Measurements from ENCODE around the gene PLA2G4E. TPM values are rescaled to one million over a fixed set of nuclear protein-coding genes. Genes with fewer than 3 reads are reported as not detected.

PLA2G4E gene
- polyA plus RNA-seq, 1 donor (not counting 4 experiments of a cell fraction or from before 2014, with no cell fraction given), result 3.5 TPM

GRCh38 chr15:41961001-41961518 is 59.8 kb downstream of the PLA2G4E start:
- Histone ChIP-seq H3K4me2 (ENCODE audit: control insufficient read depth, extremely low read depth, insufficient read depth, low read depth, low read length) (no peak overlapping the region), H3K4me1 (ENCODE audit: control insufficient read depth, extremely low read depth, insufficient read depth, low read length) (peaks cover 3% of the 10 kb centered on the region), H3K36me3 (ENCODE audit: control insufficient read depth in 2 of 2, extremely low read depth in 1 of 2, insufficient read depth in 2 of 2, low read length in 2 of 2) (peaks cover 0 to 13% of the 10 kb centered on the region in 2 experiments), H3K4me3 (ENCODE audit: control insufficient read depth in 2 of 3, extremely low read depth in 1 of 3, insufficient read depth in 2 of 3, low read depth in 1 of 3, low read length in 3 of 3) (no peak overlapping the region), H3K9me3 (ENCODE audit: control insufficient read depth, low read depth, low read length) (no peaks in the 10 kb centered on the region), H3K9ac (ENCODE audit: control insufficient read depth, extremely low read depth, insufficient read depth, low read length) (no peak overlapping the region), H4K20me1 (ENCODE audit: control insufficient read depth, extremely low read depth, insufficient read depth, low read length) (peaks cover 7% of the 10 kb centered on the region), H3K79me2 (ENCODE audit: control insufficient read depth, insufficient read depth, low read length) (peaks cover 86% of the 10 kb centered on the region), H3K27me3 (ENCODE audit: control insufficient read depth, extremely low read depth, insufficient read depth, low read length) (no peaks in the 10 kb centered on the region), H3K27ac (ENCODE audit: control insufficient read depth, insufficient read depth, low read length) (no peak overlapping the region), H2AFZ (ENCODE audit: control insufficient read depth, low read length) (no peak overlapping the region), H3K9me1 (ENCODE audit: control insufficient read depth, extremely low read depth, insufficient read depth, low read length) (no peaks in the 10 kb centered on the region)
- dilution Hi-C loops (cut with MboI; ENCODE audit: extremely low pct_ligation_motif_present, low sequenced_read_pairs), result no loop called here
- TF ChIP-seq EZH2 (IDR thresholded peaks at IDR 0.05; ENCODE audit: low read length), result no peak
- TF ChIP-seq CTCF (optimal IDR thresholded peaks at IDR 0.05 in 1 of 3, IDR thresholded peaks at IDR 0.05 in 1 of 3, conservative IDR thresholded peaks at IDR 0.05 in 1 of 3; ENCODE audit: extremely low read depth in 1 of 3, insufficient read depth in 2 of 3, low read length in 3 of 3), result no peak
- FAIRE-seq, result no peak
- DNase-seq (ENCODE audit: low read depth, low spot score), result no peak

- FAIRE-seq (no peak), DNase-seq (ENCODE audit: low read depth, low spot score) (no peak)
- Histone ChIP-seq H3K9me1 (ENCODE audit: control insufficient read depth, extremely low read depth, insufficient read depth, low read length) (no peaks in the 10 kb centered on the region), H3K36me3 (ENCODE audit: control insufficient read depth in 2 of 2, extremely low read depth in 1 of 2, insufficient read depth in 2 of 2, low read length in 2 of 2) (peaks cover 5 to 21% of the 10 kb centered on the region in 2 experiments), H3K27ac (ENCODE audit: control insufficient read depth, insufficient read depth, low read length) (no peak overlapping the region), H3K4me1 (ENCODE audit: control insufficient read depth, extremely low read depth, insufficient read depth, low read length) (peaks cover 3% of the 10 kb centered on the region), H2AFZ (ENCODE audit: control insufficient read depth, low read length) (no peak overlapping the region), H3K4me2 (ENCODE audit: control insufficient read depth, extremely low read depth, insufficient read depth, low read depth, low read length) (no peak overlapping the region), H3K4me3 (ENCODE audit: control insufficient read depth in 2 of 3, extremely low read depth in 1 of 3, insufficient read depth in 2 of 3, low read depth in 1 of 3, low read length in 3 of 3) (no peak overlapping the region), H4K20me1 (ENCODE audit: control insufficient read depth, extremely low read depth, insufficient read depth, low read length) (peaks cover 7% of the 10 kb centered on the region), H3K27me3 (ENCODE audit: control insufficient read depth, extremely low read depth, insufficient read depth, low read length) (no peaks in the 10 kb centered on the region), H3K9me3 (ENCODE audit: control insufficient read depth, low read depth, low read length) (no peaks in the 10 kb centered on the region), H3K79me2 (ENCODE audit: control insufficient read depth, insufficient read depth, low read length) (peaks cover 79% of the 10 kb centered on the region), H3K9ac (ENCODE audit: control insufficient read depth, extremely low read depth, insufficient read depth, low read length) (no peak overlapping the region)
- TF ChIP-seq EZH2 (IDR thresholded peaks at IDR 0.05; ENCODE audit: low read length) (no peak), CTCF (optimal IDR thresholded peaks at IDR 0.05 in 1 of 3, IDR thresholded peaks at IDR 0.05 in 1 of 3, conservative IDR thresholded peaks at IDR 0.05 in 1 of 3; ENCODE audit: extremely low read depth in 1 of 3, insufficient read depth in 2 of 3, low read length in 3 of 3) (no peak)
- dilution Hi-C loops (cut with MboI; ENCODE audit: extremely low pct_ligation_motif_present, low sequenced_read_pairs), result no loop called here
Observed at GRCh38 chr15:41958002-41958420, 62.8 kb downstream of the PLA2G4E start.

Data from keratinocyte (primary cell).